ENCODE data around the gene PPP1R9A. TPM values are rescaled to one million over a fixed set of nuclear protein-coding genes. Genes with fewer than 3 reads are reported as not detected.

The PPP1R9A gene
- total RNA-seq, 1 experiment from 2014 or later = 21.8 TPM

- Histone ChIP-seq H3K36me3 (no peaks in the 10 kb centered on the region), H3K4me1 (no peaks in the 10 kb centered on the region; the same call in 1 of the 2 replicates), H3K27ac (no peak overlapping the region), H3K27me3 (no peaks in the 10 kb centered on the region), H3K4me3 (no peak overlapping the region), H3K9me3 (replicated peaks) (no peaks in the 10 kb centered on the region)
- no peak for DNase-seq
Measured at GRCh38 chr7:94939395-94939794, 32.0 kb downstream of the PPP1R9A start.

- no peak for DNase-seq
Measured at GRCh38 chr7:94940241-94940640, 32.8 kb downstream of the PPP1R9A start.

GRCh38 chr7:94941844-94942632, 34.6 kb downstream of the PPP1R9A start:
- H3K27ac ChIP-seq = no peak overlapping the region
- H3K36me3 ChIP-seq = no peaks in the 10 kb centered on the region
- no peak overlapping the region for H3K4me3 ChIP-seq
- no peaks in the 10 kb centered on the region for H3K27me3 ChIP-seq
- H3K9me3 ChIP-seq (replicated peaks) = no peaks in the 10 kb centered on the region
- no peak for DNase-seq
- H3K4me1 ChIP-seq = no peaks in the 10 kb centered on the region; the same call in 1 of the 2 replicates

More at GRCh38 chr7:94940241-94940640, 32.8 kb downstream of the PPP1R9A start:
- Histone ChIP-seq H3K36me3 (no peaks in the 10 kb centered on the region), H3K27me3 (no peaks in the 10 kb centered on the region), H3K4me1 (no peaks in the 10 kb centered on the region; the same call in 1 of the 2 replicates), H3K27ac (no peak overlapping the region), H3K4me3 (no peak overlapping the region), H3K9me3 (replicated peaks) (no peaks in the 10 kb centered on the region)

GRCh38 chr7:94943134-94943533, 35.7 kb downstream of the PPP1R9A start:
- Histone ChIP-seq H3K27ac (no peak overlapping the region), H3K4me3 (no peak overlapping the region), H3K36me3 (no peaks in the 10 kb centered on the region), H3K4me1 (no peaks in the 10 kb centered on the region; the same call in 1 of the 2 replicates), H3K9me3 (replicated peaks) (no peaks in the 10 kb centered on the region), H3K27me3 (no peaks in the 10 kb centered on the region)
- DNase-seq = no peak

GRCh38 chr7:94949532-94949931, 42.1 kb downstream of the PPP1R9A start:
- H3K36me3 ChIP-seq = no peaks in the 10 kb centered on the region

GRCh38 chr7:94955807-94956206, 48.4 kb downstream of the PPP1R9A start:
- H3K4me1 ChIP-seq = no peaks in the 10 kb centered on the region
- no peaks in the 10 kb centered on the region for H3K36me3 ChIP-seq
- H3K9me3 ChIP-seq (replicated peaks) = peaks cover 8% of the 10 kb centered on the region; the same call in 1 of the 2 replicates
- H3K4me3 ChIP-seq = no peak overlapping the region
- no peak for DNase-seq
- H3K27ac ChIP-seq = no peak overlapping the region
- H3K27me3 ChIP-seq = no peaks in the 10 kb centered on the region

More at GRCh38 chr7:94949532-94949931, 42.1 kb downstream of the PPP1R9A start:
- DNase-seq = no peak
- Histone ChIP-seq H3K9me3 (replicated peaks) (peaks cover 8% of the 10 kb centered on the region; the same call in 1 of the 2 replicates), H3K27me3 (no peaks in the 10 kb centered on the region), H3K27ac (no peak overlapping the region), H3K4me1 (no peaks in the 10 kb centered on the region), H3K4me3 (no peak overlapping the region)

GRCh38 chr7:94957061-94957460, 49.7 kb downstream of the PPP1R9A start:
- Histone ChIP-seq H3K4me1 (no peaks in the 10 kb centered on the region), H3K4me3 (no peak overlapping the region), H3K27me3 (no peaks in the 10 kb centered on the region), H3K27ac (no peak overlapping the region), H3K36me3 (no peaks in the 10 kb centered on the region), H3K9me3 (replicated peaks) (peaks cover 8% of the 10 kb centered on the region; the same call in 1 of the 2 replicates)
- DNase-seq = no peak

GRCh38 chr7:94962661-94963060, 55.3 kb downstream of the PPP1R9A start:
- H3K27me3 ChIP-seq = no peaks in the 10 kb centered on the region
- H3K9me3 ChIP-seq (replicated peaks) = no peaks in the 10 kb centered on the region; the same call in 1 of the 2 replicates
- no peaks in the 10 kb centered on the region for H3K4me1 ChIP-seq
- H3K27ac ChIP-seq = no peak overlapping the region
- no peak for DNase-seq
- H3K4me3 ChIP-seq = no peak overlapping the region
- no peaks in the 10 kb centered on the region for H3K36me3 ChIP-seq

- peaks cover 27% of the 10 kb centered on the region for H3K4me1 ChIP-seq
- no peaks in the 10 kb centered on the region for H3K27me3 ChIP-seq
- H3K36me3 ChIP-seq = no peaks in the 10 kb centered on the region
- no peaks in the 10 kb centered on the region; the same call in 1 of the 2 replicates for H3K9me3 ChIP-seq (replicated peaks)
- DNase-seq = no peak
- H3K27ac ChIP-seq = no peak overlapping the region
- no peak overlapping the region for H3K4me3 ChIP-seq
Measured at GRCh38 chr7:94969434-94970084, 62.2 kb downstream of the PPP1R9A start.

- Histone ChIP-seq H3K27ac (no peak overlapping the region), H3K4me3 (no peak overlapping the region), H3K36me3 (no peaks in the 10 kb centered on the region), H3K27me3 (no peaks in the 10 kb centered on the region), H3K9me3 (replicated peaks) (no peaks in the 10 kb centered on the region), H3K4me1 (peaks cover 33% of the 10 kb centered on the region)
- DNase-seq = no peak
Measured at GRCh38 chr7:94970085-94970576, 62.7 kb downstream of the PPP1R9A start.

- H3K4me1 ChIP-seq = peaks cover 40% of the 10 kb centered on the region
- DNase-seq = no peak
Measured at GRCh38 chr7:94971051-94971867, 63.9 kb downstream of the PPP1R9A start.

GRCh38 chr7:94972296-94972695, 64.9 kb downstream of the PPP1R9A start:
- Histone ChIP-seq H3K4me1 (peaks cover 40% of the 10 kb centered on the region), H3K36me3 (no peaks in the 10 kb centered on the region), H3K4me3 (no peak overlapping the region), H3K9me3 (replicated peaks) (no peaks in the 10 kb centered on the region), H3K27me3 (no peaks in the 10 kb centered on the region), H3K27ac (no peak overlapping the region)
- no peak for DNase-seq

More at GRCh38 chr7:94971051-94971867, 63.9 kb downstream of the PPP1R9A start:
- Histone ChIP-seq H3K27ac (peak overlapping the region; percentile 5; the same call in 1 of the 2 replicates), H3K36me3 (no peaks in the 10 kb centered on the region), H3K4me3 (no peak overlapping the region), H3K9me3 (replicated peaks) (no peaks in the 10 kb centered on the region), H3K27me3 (no peaks in the 10 kb centered on the region)

GRCh38 chr7:94973844-94974243, 66.5 kb downstream of the PPP1R9A start:
- Histone ChIP-seq H3K27me3 (no peaks in the 10 kb centered on the region), H3K36me3 (no peaks in the 10 kb centered on the region), H3K4me1 (peaks cover 40% of the 10 kb centered on the region), H3K27ac (no peak overlapping the region), H3K9me3 (replicated peaks) (no peaks in the 10 kb centered on the region), H3K4me3 (no peak overlapping the region)
- DNase-seq = peak in 1 of 2 experiments; percentile 45

GRCh38 chr7:94974423-94974822, 67.0 kb downstream of the PPP1R9A start:
- no peaks in the 10 kb centered on the region for H3K9me3 ChIP-seq (replicated peaks)
- no peak overlapping the region for H3K27ac ChIP-seq
- DNase-seq = no peak
- no peaks in the 10 kb centered on the region for H3K36me3 ChIP-seq
- no peaks in the 10 kb centered on the region for H3K27me3 ChIP-seq
- no peak overlapping the region for H3K4me3 ChIP-seq
- H3K4me1 ChIP-seq = peaks cover 40% of the 10 kb centered on the region

Measured in SJCRH30 (cell line).